ENCODE measurements around the gene TMEM45B.

The TMEM45B gene

DNA sequence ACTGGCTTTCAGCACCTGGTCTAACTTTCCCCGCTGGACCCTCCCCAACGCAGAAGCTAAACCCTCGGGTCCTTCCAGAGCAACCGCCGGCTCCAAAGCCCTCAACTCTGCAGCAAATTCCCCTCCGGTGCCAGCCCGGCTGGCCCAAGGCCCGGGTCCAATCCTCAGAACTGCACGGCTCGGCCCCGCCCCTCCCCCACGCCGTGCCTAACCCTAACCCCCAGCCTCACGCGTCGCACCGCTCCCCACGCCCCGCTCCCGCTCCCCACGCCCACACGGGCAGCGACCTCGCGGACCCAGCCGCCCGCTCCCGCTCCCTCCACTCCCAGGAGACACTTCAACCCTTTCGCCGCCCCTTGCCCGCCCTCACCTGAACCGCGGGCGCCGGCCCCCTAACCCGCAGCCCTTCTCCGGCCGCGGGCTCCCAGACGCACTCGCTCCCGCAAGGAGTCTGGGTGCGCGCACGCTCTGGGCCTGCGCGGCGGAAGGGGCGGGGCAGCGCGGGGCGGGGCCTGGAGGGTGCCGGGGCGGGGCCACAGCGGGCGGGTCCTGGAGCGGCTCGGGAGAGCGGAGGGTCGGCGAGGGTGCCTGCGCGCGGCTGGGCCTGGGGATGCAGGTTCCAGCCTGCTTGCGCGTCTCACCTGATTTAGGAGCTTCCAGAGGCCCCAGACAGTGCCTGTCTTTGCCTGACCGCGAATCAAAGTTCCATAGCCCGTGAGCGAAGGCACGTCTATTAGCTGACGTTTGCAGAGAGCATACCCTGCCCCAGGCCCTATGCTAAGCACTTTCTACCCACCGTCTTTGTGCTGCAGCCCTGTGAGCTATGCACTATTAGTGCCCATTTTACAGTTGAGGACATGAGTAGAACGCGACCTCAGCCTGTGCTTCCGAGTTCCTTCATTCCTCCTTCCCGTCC lies 79.7 kb downstream of the TMEM45B start, which contains the start of gene NFRKB:
TSS of gene NFRKB (minus strand) at position 453 of the 916 bp plus-strand sequence. CDS start 2,729 bp downstream, outside the sequence.
- Histone ChIP-seq H3K4me3 (ENCODE audit: insufficient read depth, low read depth, low read length) (peak within 1 kb of the TSS; percentile 75), H3K27ac (ENCODE audit: insufficient read depth, low read depth, low read length, poor library complexity, severe bottlenecking) (peak within 1 kb of the TSS; percentile 19), H3K9me3 (ENCODE audit: control insufficient read depth, low read length) (no peaks in the 10 kb centered on the region), H3K27me3 (ENCODE audit: control insufficient read depth, insufficient read depth, low read length, poor library complexity, severe bottlenecking) (no peaks in the 10 kb centered on the region), H3K4me1 (ENCODE audit: control insufficient read depth, insufficient read depth, low read length) (peaks cover 12% of the 10 kb centered on the region), H3K36me3 (ENCODE audit: control insufficient read depth, insufficient read depth, low read length) (peaks cover 10% of the 10 kb centered on the region)
- WGBS, 2 experiments: 3% methylated on average over 77 of the region's 77 CpGs

DNA sequence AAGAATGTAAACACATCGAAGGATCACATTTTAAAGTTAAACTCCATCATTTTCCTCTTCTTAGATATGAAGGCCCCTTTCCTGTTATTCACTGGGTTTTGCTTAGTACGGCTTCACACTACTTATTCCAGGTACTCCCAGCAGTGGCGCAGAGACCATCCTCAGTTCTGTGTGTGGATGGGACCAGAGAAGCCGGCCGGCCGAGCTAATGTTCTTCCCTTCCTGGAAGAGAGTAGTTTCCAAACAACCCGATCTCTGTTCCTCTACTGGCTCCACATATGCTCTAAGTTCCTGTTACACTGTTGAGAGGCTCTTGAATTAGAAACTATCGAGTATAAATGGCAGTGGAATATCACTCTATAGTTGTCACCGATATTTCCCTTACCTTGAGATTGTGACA lies 80.4 kb downstream of the TMEM45B start:
- Histone ChIP-seq H3K36me3 (ENCODE audit: control insufficient read depth, insufficient read depth, low read length) (peaks cover 10% of the 10 kb centered on the region), H3K4me3 (ENCODE audit: insufficient read depth, low read depth, low read length) (peak overlapping the region; percentile 75), H3K27me3 (ENCODE audit: control insufficient read depth, insufficient read depth, low read length, poor library complexity, severe bottlenecking) (no peaks in the 10 kb centered on the region), H3K9me3 (ENCODE audit: control insufficient read depth, low read length) (no peaks in the 10 kb centered on the region), H3K27ac (ENCODE audit: insufficient read depth, low read depth, low read length, poor library complexity, severe bottlenecking) (peak overlapping the region; percentile 19), H3K4me1 (ENCODE audit: control insufficient read depth, insufficient read depth, low read length) (peaks cover 12% of the 10 kb centered on the region)
- 90 to 94% methylated on average over 9 of the region's 9 CpGs for WGBS, 2 experiments

DNA sequence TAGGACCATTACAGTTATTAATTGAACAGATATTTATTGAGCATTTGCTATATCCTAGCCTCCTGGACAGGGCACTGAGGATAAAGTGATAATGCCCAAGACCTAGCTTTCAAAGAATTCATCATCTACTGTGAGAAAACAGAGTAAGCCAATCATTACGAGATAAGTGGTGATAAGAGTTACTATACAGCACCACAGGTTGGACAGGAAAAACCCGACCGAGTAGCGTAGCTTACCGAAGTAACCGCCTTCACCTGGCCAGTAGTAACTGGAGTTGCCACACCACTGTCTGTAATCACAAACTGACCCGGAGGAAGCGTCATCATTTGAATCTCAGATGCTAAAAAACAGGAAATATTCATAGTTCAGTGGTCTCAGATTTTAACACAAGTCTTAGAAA lies 89.8 kb downstream of the TMEM45B start:
- H3K4me1 ChIP-seq (ENCODE audit: control insufficient read depth, insufficient read depth, low read length): peaks cover 2% of the 10 kb centered on the region
- H3K27me3 ChIP-seq (ENCODE audit: control insufficient read depth, insufficient read depth, low read length, poor library complexity, severe bottlenecking): no peaks in the 10 kb centered on the region
- H3K9me3 ChIP-seq (ENCODE audit: control insufficient read depth, low read length): no peaks in the 10 kb centered on the region
- no peak overlapping the region for H3K27ac ChIP-seq (ENCODE audit: insufficient read depth, low read depth, low read length, poor library complexity, severe bottlenecking)
- H3K4me3 ChIP-seq (ENCODE audit: insufficient read depth, low read depth, low read length): no peak overlapping the region
- WGBS, 2 experiments: 92 to 95% methylated on average over 8 of the region's 8 CpGs
- peaks cover 13% of the 10 kb centered on the region for H3K36me3 ChIP-seq (ENCODE audit: control insufficient read depth, insufficient read depth, low read length)
